ENCODE measurements around the gene UGT1A8.

DNA sequence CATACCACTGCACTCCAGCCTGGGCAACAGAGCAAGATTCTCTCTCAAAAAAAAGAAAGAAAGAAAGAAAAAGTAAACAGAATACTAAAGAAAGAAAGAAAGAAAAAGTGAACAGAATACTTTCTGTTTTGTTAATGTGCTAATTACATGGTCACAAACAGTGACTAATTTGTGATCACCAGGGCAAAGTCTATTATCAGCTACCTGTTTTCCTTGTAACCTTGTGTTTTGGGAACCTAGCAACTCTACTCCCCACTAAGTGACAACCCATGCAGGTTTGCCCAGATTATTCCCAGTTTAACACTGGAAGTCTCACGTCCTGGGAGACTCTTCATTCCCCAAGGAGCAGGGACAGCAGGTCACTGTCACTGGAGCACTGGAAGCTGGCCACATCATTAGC is 37.6 kb downstream of the UGT1A8 start:
- no peak for TF ChIP-seq FOXP2 (optimal IDR thresholded peaks at IDR 0.05; ENCODE audit: borderline replicate concordance, extremely low read depth, extremely low read length, insufficient read depth)
- no peak for TF ChIP-seq TAF1 (IDR thresholded peaks at IDR 0.05; ENCODE audit: borderline replicate concordance, insufficient read depth, low read length)
- no peak for TF ChIP-seq POLR2AphosphoS5 (IDR thresholded peaks at IDR 0.05; ENCODE audit: low read depth, low read length)
- TF ChIP-seq, protein P1, sequence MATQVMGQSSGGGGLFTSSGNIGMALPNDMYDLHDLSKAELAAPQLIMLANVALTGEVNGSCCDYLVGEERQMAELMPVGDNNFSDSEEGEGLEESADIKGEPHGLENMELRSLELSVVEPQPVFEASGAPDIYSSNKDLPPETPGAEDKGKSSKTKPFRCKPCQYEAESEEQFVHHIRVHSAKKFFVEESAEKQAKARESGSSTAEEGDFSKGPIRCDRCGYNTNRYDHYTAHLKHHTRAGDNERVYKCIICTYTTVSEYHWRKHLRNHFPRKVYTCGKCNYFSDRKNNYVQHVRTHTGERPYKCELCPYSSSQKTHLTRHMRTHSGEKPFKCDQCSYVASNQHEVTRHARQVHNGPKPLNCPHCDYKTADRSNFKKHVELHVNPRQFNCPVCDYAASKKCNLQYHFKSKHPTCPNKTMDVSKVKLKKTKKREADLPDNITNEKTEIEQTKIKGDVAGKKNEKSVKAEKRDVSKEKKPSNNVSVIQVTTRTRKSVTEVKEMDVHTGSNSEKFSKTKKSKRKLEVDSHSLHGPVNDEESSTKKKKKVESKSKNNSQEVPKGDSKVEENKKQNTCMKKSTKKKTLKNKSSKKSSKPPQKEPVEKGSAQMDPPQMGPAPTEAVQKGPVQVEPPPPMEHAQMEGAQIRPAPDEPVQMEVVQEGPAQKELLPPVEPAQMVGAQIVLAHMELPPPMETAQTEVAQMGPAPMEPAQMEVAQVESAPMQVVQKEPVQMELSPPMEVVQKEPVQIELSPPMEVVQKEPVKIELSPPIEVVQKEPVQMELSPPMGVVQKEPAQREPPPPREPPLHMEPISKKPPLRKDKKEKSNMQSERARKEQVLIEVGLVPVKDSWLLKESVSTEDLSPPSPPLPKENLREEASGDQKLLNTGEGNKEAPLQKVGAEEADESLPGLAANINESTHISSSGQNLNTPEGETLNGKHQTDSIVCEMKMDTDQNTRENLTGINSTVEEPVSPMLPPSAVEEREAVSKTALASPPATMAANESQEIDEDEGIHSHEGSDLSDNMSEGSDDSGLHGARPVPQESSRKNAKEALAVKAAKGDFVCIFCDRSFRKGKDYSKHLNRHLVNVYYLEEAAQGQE (IDR thresholded peaks at IDR 0.05; ENCODE audit: insufficient read depth in 1 of 2, low read depth in 2 of 2, low read length in 2 of 2) = no peak
